SJSA1 (cell line): ENCODE results near the gene GSTP1. TPM values are rescaled to one million over a fixed set of nuclear protein-coding genes. Genes with fewer than 3 reads are reported as not detected.
"Not testable (repeated sequence)": the region's sequence is repeated elsewhere in the genome, so short reads cannot be mapped to it uniquely, and the experiment has no call there.

Experiments
- DNase-seq, 2 experiments: peaks; one replicate each; pipeline ENCODE4 v3.0.0-alpha.2; 2015 to 2020; ENCODE audit warnings: low spot score in 2 of 2, low read depth in 1 of 2
- H3K27ac ChIP-seq: fragments of 250-450 bp; sonication (Bioruptor Pico); 2 replicates; pipeline ENCODE4 v1.5.1; 2020; ENCODE audit warnings: mild to moderate bottlenecking, moderate library complexity
- H3K27me3 ChIP-seq: fragments of 250-450 bp; sonication (Bioruptor Pico); replicated peaks from 2 replicates; pipeline ENCODE4 v1.5.1; 2020; ENCODE audit warnings: mild to moderate bottlenecking, moderate library complexity
- H3K36me3 ChIP-seq: fragments of 250-450 bp; sonication (Bioruptor Pico); 2 replicates; pipeline ENCODE4 v1.5.1; 2020; ENCODE audit warnings: mild to moderate bottlenecking
- H3K4me1 ChIP-seq: fragments of 250-450 bp; sonication (Bioruptor Pico); replicated peaks from 2 replicates; pipeline ENCODE4 v1.6.1; 2021; ENCODE audit warnings: mild to moderate bottlenecking
- H3K4me3 ChIP-seq: fragments of 250-450 bp; sonication (Bioruptor Pico); 2 replicates; pipeline ENCODE4 v1.5.1; 2020; ENCODE audit warnings: mild to moderate bottlenecking
- H3K9me3 ChIP-seq: fragments of 250-450 bp; sonication (Bioruptor Pico); replicated peaks from 2 replicates; pipeline ENCODE4 v1.5.1; 2020; ENCODE audit warnings: mild to moderate bottlenecking
- total RNA-seq: library from RNA; depleted of rRNA; stranded (reverse); fragments of >200 nt; shearing (Covaris generic); gene quantifications from 2 replicates; pipeline ENCODE4 v1.2.3, GENCODE V29; 2014; rRNA removed

Gene GSTP1
- 2,425 and 2,720 TPM in 2 replicates for total RNA-seq

DNA sequence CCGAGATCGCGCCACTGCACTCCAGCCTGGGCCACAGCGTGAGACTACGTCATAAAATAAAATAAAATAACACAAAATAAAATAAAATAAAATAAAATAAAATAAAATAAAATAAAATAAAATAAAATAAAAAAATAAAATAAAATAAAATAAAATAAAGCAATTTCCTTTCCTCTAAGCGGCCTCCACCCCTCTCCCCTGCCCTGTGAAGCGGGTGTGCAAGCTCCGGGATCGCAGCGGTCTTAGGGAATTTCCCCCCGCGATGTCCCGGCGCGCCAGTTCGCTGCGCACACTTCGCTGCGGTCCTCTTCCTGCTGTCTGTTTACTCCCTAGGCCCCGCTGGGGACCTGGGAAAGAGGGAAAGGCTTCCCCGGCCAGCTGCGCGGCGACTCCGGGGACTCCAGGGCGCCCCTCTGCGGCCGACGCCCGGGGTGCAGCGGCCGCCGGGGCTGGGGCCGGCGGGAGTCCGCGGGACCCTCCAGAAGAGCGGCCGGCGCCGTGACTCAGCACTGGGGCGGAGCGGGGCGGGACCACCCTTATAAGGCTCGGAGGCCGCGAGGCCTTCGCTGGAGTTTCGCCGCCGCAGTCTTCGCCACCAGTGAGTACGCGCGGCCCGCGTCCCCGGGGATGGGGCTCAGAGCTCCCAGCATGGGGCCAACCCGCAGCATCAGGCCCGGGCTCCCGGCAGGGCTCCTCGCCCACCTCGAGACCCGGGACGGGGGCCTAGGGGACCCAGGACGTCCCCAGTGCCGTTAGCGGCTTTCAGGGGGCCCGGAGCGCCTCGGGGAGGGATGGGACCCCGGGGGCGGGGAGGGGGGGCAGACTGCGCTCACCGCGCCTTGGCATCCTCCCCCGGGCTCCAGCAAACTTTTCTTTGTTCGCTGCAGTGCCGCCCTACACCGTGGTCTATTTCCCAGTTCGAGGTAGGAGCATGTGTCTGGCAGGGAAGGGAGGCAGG, at the start of gene GSTP1:
Gene GSTP1, plus strand, starts transcription at position 566 of the 958 bp plus-strand sequence. Its CDS starts 32 bp downstream, at position 598.
- DNase-seq: peak; percentile 99 to 100
- Histone ChIP-seq H3K4me3 (peak within 1 kb of the TSS; percentile 69), H3K27ac (peak within 1 kb of the TSS; percentile 78), H3K9me3 (no peaks in the 10 kb centered on the region), H3K27me3 (0 out of 2 replicates have a peak, but pooled peaks cover 8% of the 10 kb centered on the region), H3K36me3 (peaks cover 46% of the 10 kb centered on the region), H3K4me1 (peaks cover 24% of the 10 kb centered on the region)

DNA sequence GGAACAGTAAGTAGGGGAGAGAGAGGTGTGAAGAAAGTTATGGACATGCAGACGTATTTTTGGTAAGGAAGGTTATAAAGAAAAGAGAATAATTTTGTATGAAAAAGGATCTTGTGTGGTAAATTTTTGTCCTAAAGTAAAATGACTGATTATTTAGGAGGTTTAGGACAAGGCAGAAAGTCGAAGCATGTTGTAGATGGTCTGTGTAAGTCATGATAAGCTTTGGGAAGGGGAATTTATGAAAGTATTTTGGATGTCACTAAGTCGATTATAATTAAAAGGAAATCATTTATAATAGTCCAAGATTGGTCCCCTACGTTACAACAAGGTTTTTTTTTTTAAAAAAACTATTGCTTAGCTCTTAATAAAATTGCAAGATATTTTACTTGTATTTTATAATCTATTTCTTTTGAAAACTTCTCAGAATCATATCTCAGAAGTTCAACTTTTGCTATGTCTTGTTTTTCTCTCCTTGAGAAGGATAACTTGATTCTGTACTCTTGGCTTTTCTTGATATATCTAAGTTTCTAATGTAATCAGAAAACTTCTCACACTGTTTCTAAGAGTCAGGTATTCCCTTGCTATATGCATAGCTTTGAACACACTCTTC, 49.4 kb upstream of the GSTP1 start:
- peaks cover 43% of the 10 kb centered on the region for H3K9me3 ChIP-seq
- no peaks in the 10 kb centered on the region for H3K4me1 ChIP-seq
- peak in 1 of 2 experiments; percentile 41 for DNase-seq
- H3K36me3 ChIP-seq: no peaks in the 10 kb centered on the region
- H3K27me3 ChIP-seq: peaks cover 22% of the 10 kb centered on the region
- H3K4me3 ChIP-seq: no peak overlapping the region
- H3K27ac ChIP-seq: no peak overlapping the region

- DNase-seq: no peak
- Histone ChIP-seq H3K4me1 (no peaks in the 10 kb centered on the region), H3K4me3 (no peak overlapping the region), H3K27ac (no peak overlapping the region), H3K27me3 (peaks cover 10% of the 10 kb centered on the region), H3K36me3 (no peaks in the 10 kb centered on the region), H3K9me3 (peaks cover 40% of the 10 kb centered on the region)
Observed at GRCh38 chr11:67535561-67535960, 48.1 kb upstream of the GSTP1 start.

DNA sequence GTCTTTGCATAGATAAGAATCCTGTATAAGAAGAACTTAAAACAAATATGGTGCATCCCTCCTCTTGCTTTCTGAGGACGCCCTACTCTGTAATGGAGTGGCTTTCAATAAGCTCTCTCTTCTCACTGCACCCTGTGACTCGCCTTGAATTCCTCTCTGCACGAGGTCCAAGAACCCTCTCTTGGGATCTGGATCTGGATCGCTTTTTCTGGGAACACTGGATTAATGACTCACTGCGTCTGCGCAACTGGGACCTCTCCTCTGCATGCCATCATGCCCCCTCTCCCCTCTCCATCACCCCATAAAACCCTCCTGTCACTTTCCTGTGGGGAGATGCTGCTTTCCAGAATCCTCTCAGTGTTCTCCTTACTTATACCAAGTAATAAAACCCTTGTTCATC, 45.3 kb upstream of the GSTP1 start:
- DNase-seq: no peak
- no peak overlapping the region for H3K27ac ChIP-seq
- H3K27me3 ChIP-seq: no peaks in the 10 kb centered on the region; the same call in 1 of the 2 replicates
- H3K4me1 ChIP-seq: no peaks in the 10 kb centered on the region
- no peaks in the 10 kb centered on the region for H3K36me3 ChIP-seq
- H3K4me3 ChIP-seq: no peak overlapping the region
- peaks cover 25% of the 10 kb centered on the region for H3K9me3 ChIP-seq

DNA sequence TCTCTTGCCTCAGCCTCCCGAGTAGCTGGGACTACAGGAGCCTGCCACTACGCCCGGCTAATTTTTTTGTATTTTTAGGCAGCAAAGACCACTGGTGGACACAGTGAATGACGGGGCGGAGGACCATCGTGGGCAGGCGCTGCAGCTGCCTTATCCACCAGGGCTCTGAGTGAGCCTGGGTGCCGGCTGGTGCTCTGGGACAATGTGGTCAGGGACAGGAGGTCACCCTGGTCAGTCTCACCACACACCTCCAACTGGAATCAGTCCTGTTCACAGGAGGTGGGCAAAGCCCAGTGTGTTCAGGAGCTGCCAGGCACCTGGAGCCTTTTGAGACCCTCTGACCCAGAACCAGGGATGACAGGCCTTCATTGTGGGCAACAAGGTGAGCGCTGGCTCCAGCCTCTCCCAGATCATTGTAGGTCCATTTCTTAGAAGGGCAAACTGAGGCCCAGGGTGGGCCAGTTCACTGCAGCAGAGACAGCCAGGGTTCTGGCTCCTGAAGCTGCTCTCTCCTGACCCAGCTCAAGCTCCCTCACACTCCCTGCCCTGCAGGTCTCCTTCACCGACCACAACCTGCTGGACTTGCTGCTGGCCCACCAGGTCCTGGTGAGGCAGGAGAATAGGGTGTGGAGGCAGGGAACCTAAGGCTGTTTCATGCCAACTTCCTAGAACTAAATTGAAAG, 44.6 kb upstream of the GSTP1 start:
- Histone ChIP-seq H3K4me1 (no peaks in the 10 kb centered on the region), H3K4me3 (no peak overlapping the region), H3K27ac (no peak overlapping the region), H3K27me3 (no peaks in the 10 kb centered on the region; the same call in 1 of the 2 replicates), H3K9me3 (peaks cover 18% of the 10 kb centered on the region), H3K36me3 (no peaks in the 10 kb centered on the region)
- no peak for DNase-seq

DNA sequence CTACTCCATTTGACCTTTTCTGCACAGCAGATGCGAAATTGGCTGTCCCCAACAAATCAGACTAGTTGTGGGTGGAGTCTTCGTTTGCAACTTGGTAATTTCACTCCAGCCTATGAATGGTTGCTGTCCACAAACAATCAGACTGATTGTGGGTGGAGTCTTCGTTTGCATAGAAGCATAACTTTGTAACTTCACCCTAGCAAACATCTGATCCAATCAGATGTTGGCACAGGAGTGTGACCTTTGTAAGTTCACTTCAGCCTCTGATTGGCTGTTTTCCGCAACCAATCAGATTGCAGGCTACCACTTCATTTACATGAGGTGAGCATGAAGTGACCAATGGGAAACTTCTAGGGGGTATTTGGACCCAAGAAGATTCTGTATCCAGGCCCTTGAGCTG, 44.1 kb upstream of the GSTP1 start:
- Histone ChIP-seq H3K9me3 (peaks cover 13% of the 10 kb centered on the region), H3K27ac (no peak overlapping the region), H3K27me3 (no peaks in the 10 kb centered on the region; the same call in 1 of the 2 replicates), H3K4me3 (no peak overlapping the region), H3K4me1 (no peaks in the 10 kb centered on the region), H3K36me3 (no peaks in the 10 kb centered on the region)
- no peak for DNase-seq

DNA sequence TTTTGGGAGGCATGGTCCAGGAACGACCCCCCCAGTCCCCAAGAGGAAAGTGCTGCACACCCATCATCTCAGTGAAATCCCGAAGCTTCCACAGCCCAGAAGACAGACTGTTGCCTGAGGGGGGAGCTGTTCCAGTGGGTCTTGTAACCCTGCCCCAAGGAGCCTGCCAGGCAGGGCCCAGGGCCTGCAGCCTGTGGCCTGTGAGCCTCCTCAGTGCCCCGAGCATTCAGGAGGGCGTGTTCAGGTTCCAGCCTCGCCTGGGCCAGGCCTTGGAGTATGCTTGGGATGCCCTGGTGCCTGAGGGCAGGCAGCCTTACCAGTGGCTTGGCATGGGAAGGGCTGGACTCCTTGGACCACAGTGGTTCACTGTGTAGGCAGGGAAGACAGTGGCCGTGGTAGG, 42.4 kb upstream of the GSTP1 start:
- Histone ChIP-seq H3K36me3 (no peaks in the 10 kb centered on the region), H3K27me3 (no peaks in the 10 kb centered on the region; the same call in 1 of the 2 replicates), H3K4me3 (no peak overlapping the region), H3K4me1 (no peaks in the 10 kb centered on the region), H3K27ac (no peak overlapping the region), H3K9me3 (peaks cover 8% of the 10 kb centered on the region)
- no peak for DNase-seq

DNA sequence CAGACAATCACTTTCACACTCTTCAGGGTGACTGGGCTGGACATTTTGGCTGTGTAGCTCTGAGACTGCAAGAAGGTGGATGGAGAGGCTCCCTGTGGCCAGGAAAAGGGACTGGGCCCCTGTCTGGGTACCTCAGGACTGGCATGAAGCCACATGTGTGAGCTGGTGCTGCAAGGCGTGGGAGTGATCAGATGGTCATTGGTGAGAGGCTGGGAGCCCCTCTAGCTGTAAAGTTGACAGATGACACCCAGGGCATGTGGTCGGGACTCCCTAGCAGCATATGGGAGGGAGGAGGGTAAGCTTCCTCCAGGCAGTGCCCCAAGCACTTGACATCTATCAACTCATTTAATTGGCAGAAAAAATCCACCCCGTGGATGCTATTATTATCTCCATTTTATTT, 41.4 kb upstream of the GSTP1 start:
- Histone ChIP-seq H3K27ac (no peak overlapping the region), H3K9me3 (peaks cover 5% of the 10 kb centered on the region), H3K27me3 (no peaks in the 10 kb centered on the region), H3K36me3 (no peaks in the 10 kb centered on the region), H3K4me3 (no peak overlapping the region), H3K4me1 (no peaks in the 10 kb centered on the region)
- no peak for DNase-seq

DNA sequence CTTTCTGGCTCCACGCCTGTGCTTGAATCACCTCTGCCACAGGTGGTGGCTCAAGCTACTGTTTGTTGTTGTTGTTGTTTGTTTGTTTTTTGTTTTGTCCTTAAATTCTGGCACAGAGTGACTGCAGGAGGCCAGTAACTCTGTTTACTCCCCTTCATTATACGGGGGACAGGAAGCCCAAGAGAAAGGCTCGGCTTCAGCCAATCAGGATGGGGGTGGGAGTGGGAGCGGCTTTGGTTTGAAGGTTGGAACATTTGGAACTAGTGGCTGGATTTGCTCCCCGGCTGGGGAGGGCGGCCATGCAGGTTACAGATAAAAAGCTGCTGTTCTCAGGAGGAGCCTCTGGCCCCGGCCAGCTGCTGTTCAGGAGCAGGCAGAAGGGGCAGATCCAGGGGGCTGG, 40.6 kb upstream of the GSTP1 start:
- Histone ChIP-seq H3K9me3 (peaks cover 4% of the 10 kb centered on the region; the same call in 1 of the 2 replicates), H3K4me1 (no peaks in the 10 kb centered on the region), H3K36me3 (no peaks in the 10 kb centered on the region), H3K27ac (no peak overlapping the region), H3K27me3 (no peaks in the 10 kb centered on the region), H3K4me3 (no peak overlapping the region)
- no peak for DNase-seq

DNA sequence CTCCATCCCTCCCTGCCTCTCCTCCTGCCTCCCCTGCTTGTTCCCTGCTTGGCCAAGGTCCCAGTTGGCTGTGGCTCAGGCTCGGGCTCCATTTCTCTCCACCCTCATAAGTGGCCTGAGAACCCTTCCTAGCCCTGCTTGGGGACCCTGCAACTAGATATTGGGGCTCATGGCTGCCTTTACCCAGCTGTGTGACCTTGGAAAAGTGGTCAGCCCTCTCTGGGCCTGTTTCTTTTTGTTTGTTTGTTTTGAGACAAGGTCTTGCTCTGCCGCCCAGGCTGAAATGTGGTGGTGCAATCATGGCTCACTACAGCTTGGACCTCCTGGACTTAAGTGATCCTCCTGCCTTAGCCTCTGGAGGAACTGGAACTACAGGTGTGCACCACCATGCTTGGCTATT, 40.0 kb upstream of the GSTP1 start:
- no peaks in the 10 kb centered on the region for H3K4me1 ChIP-seq
- H3K9me3 ChIP-seq: no peaks in the 10 kb centered on the region
- H3K36me3 ChIP-seq: no peaks in the 10 kb centered on the region
- no peak overlapping the region for H3K27ac ChIP-seq
- no peak overlapping the region for H3K4me3 ChIP-seq
- H3K27me3 ChIP-seq: no peaks in the 10 kb centered on the region
- no peak for DNase-seq

DNA sequence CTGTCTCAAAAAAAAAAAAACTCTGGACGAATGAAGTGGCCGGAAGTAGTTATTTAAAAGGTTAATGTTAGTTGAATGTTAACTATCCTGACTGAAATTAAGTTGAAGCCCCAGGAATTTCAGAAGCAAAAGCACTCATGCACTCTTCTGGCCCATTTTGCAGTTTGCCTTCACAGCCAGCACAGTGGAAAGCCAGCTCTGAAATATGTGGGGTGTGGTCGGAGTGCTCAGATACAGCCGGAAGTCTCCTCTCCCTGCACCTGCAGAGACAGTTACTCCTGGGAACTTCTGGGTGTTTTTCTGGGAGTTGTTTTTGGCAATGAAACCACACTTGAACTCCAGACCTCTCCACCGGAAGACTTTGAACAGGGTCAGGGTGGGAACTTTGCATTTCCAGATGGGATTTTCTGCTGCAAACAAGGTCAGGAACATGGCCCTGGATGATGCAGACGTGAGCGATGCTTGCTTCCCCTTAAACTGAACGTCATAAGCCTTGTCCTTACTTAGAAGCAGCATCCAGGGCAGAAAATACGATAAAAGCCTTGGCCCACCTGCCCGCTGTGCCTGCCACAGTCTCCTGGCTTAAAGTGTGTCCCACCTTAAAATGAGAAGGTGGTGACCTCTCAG, 38.9 kb upstream of the GSTP1 start:
- no peaks in the 10 kb centered on the region for H3K36me3 ChIP-seq
- H3K9me3 ChIP-seq: no peaks in the 10 kb centered on the region
- no peaks in the 10 kb centered on the region for H3K27me3 ChIP-seq
- H3K4me3 ChIP-seq: no peak overlapping the region
- DNase-seq: no peak
- no peaks in the 10 kb centered on the region for H3K4me1 ChIP-seq
- no peak overlapping the region for H3K27ac ChIP-seq

DNA sequence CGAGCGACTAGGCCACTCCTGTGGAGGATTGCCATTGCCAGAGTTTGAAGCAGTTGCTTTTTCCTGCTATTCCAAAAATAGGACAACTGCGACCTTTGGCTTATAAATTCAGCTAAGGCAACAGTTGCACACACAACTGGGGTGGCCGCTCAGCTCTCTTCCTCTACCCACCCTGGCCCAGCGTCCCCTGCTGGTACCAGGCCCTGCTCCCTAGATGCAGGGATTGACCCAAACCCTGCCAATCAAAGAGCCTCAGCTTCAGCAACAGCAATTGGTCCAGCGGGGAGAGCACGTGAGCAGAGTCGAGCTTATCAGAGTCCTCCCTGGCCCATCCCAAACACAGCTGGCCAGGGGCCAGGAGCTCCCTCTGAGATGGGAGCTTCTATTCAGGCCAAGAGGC, 38.3 kb upstream of the GSTP1 start:
- no peak for DNase-seq
- H3K36me3 ChIP-seq: no peaks in the 10 kb centered on the region
- H3K27ac ChIP-seq: no peak overlapping the region
- H3K27me3 ChIP-seq: no peaks in the 10 kb centered on the region; the same call in 1 of the 2 replicates
- no peak overlapping the region for H3K4me3 ChIP-seq
- peaks cover 4% of the 10 kb centered on the region; the same call in 1 of the 2 replicates for H3K9me3 ChIP-seq
- H3K4me1 ChIP-seq: no peaks in the 10 kb centered on the region

DNA sequence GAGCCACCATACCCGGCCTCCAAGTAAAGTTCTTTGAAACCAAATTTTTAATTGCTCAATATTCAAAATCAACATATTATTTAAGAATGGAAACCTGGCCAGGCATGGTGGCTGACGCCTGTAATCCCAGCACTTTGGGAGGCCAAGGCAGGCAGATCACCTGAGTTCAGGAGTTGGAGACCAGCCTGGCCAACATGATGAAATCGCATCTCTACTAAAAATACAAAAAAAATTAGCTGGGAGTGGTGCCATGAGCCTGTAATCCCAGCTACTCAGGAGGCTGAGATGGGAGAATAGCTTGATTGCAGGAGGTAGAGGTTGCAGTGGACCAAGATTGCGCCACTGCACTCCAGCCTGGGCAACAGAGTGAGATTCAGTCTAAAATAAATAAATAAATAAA, 35.5 kb upstream of the GSTP1 start:
- H3K9me3 ChIP-seq: peaks cover 18% of the 10 kb centered on the region
- not testable (repeated sequence) for DNase-seq, H3K27ac ChIP-seq, H3K36me3 ChIP-seq, H3K27me3 ChIP-seq, H3K4me3 ChIP-seq, H3K4me1 ChIP-seq
